ENCODE results near the gene FBRSL1.

Gene FBRSL1

DNA sequence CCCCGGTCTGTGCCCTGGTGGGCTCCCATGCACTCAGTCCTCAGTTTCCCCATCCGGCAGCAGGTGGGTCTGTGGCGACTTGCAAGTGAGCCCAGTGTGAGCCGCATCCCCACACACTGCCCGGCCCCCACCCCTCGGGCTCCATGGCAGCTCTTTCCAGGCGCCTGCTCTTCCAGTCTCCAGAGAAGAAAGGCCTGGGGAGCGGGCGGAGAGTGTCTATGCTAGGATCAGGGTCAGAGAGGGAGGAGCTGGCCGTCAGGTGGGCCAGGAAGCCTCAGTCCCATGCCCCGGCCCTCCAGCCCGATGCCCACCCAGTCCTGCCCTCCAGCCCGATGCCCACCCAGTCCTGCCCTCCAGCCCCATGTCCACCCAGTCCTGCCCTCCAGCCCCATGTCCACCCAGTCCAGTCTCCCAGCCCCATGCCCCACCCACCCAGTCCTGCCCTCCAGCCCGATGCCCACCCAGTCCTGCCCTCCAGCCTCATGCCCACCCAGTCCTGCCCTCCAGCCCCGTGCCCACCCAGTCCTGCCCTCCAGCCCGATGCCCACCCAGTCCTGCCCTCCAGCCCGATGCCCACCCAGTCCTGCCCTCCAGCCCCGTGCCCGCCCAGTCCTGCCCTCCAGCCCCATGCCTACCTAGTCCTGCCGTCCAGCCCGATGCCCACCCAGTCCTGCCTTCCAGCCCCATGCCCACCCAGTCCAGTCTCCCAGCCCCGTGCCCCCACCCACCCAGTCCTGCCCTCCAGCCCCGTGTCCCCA is 49.2 kb downstream of the FBRSL1 start:
- TF ChIP-seq, protein P1, sequence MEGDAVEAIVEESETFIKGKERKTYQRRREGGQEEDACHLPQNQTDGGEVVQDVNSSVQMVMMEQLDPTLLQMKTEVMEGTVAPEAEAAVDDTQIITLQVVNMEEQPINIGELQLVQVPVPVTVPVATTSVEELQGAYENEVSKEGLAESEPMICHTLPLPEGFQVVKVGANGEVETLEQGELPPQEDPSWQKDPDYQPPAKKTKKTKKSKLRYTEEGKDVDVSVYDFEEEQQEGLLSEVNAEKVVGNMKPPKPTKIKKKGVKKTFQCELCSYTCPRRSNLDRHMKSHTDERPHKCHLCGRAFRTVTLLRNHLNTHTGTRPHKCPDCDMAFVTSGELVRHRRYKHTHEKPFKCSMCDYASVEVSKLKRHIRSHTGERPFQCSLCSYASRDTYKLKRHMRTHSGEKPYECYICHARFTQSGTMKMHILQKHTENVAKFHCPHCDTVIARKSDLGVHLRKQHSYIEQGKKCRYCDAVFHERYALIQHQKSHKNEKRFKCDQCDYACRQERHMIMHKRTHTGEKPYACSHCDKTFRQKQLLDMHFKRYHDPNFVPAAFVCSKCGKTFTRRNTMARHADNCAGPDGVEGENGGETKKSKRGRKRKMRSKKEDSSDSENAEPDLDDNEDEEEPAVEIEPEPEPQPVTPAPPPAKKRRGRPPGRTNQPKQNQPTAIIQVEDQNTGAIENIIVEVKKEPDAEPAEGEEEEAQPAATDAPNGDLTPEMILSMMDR (IDR thresholded peaks at IDR 0.05; ENCODE audit: borderline replicate concordance, insufficient read depth, low read depth, low read length): no peak
- no peak overlapping the region for H3K4me3 ChIP-seq (ENCODE audit: low read depth, low read length)

DNA sequence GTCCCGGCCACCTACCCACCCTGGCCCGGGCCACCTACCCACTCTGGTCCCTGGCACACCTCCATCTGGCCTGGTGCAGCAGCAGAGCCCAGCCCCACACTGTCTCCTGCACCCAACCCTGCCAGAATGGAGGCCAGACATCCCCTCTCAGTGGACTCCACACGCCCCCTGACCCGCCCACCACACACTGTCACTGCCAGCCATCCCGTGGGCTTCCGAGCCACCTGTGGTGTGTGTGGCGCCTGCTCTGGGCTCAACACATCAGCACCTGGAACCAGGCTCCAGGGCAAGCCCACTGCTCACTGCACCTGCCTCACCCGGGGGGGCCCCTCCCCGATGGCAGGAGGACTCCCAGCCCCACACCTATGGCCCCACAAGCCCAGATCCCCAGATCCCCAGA is 50.5 kb downstream of the FBRSL1 start:
- no peak overlapping the region for H3K4me3 ChIP-seq (ENCODE audit: low read depth, low read length)
- TF ChIP-seq, protein P1 (IDR thresholded peaks at IDR 0.05; ENCODE audit: borderline replicate concordance, insufficient read depth, low read depth, low read length): no peak

DNA sequence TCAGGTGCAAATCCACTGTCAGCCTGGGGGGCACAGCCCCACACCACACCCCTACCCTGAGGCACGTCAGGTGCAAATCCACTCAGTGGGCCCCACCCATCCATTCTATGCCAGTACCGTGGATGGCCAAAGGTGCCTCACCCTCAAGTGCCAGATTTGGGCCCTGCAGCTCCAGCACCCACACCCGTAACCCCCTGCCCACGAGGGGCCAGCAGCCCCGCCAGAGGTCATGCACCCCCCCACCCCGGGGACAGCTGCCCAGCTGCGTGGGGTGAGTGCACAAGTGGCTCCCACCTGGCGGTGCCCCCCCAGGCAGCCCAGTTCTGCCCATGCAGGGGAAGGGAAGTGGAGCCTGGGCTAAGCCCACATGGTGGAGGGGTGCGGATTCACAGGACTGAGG is 51.2 kb downstream of the FBRSL1 start:
- H3K4me3 ChIP-seq (ENCODE audit: low read depth, low read length): no peak overlapping the region
- TF ChIP-seq, protein P1 (IDR thresholded peaks at IDR 0.05; ENCODE audit: borderline replicate concordance, insufficient read depth, low read depth, low read length): no peak

DNA sequence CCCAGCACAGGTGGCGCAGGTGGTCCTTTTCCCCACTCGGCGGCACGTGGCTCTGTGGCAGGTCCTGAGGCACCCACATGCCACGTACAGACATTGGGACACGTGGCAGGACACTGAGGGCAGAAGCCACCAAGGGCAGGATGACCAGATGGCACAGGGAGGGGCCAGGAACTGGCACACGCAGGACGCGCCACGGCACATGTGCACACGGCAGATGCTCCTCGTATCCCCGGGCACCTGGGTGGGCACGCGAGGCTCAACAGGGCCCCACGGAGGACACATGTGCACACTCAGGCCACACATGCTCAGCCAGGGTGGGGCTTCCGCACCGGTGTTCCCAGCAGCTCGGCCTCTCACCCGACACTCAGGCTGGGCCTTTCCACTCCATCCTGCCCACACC is 52.0 kb downstream of the FBRSL1 start:
- H3K4me3 ChIP-seq (ENCODE audit: low read depth, low read length): no peak overlapping the region
- TF ChIP-seq, protein P1 (IDR thresholded peaks at IDR 0.05; ENCODE audit: borderline replicate concordance, insufficient read depth, low read depth, low read length): no peak

DNA sequence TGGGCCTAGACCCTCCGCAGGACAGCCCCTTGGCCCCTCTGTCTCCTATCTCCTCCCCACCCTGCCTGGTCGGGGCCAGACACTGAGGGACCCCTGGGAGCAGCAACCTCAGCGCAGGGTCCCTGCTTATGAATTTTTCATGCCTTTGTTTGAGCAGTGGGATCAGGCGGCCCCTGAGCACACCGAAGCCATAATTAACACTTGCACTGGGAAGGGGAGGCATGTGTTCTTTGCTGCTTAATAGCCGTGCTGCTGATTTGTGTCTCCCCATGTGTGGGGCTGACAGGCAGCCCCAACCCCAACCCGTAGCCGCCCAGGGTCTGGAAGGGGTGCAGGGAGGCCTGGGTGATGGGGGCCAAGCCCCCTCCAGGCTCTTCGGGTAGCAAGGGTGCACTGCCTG is 52.7 kb downstream of the FBRSL1 start:
- H3K4me3 ChIP-seq (ENCODE audit: low read depth, low read length): no peak overlapping the region

DNA sequence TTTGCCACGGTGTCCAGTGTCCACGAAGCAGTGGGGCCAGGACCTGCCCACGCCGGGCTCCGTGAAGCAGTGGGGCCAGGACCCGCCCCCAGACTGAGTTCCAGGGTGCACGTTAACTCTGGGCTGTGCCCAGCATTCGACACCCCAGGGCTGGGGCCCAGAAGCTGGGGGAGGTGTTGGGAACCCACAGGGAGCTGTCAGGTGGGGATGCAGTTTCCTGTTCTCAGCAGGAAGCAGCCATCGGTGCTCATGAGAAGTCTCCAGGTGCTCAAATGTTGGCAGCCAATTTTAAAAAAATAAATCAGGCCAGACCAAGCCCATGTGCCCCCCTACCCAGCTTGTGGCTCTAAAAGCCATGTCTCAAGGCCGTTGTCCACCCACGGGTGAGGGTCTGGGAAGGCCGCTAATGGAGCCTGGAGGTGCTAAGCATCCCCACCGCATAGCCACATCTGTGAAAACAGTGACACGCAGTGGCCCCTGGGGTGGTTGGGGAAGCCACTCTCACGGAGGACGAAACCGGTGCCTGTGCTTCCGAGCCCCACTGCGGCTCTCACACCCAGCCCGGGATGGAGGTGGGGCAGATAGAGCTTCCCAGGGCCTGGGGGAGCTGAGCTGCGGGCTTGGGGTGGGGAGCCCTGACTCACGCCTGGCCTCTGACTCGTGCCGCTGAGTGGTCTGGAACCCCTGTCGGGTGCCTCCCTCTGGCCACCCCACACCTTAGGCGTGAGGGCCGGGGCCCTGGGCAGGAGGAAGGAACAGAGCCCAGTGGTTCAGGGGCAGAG is 53.5 kb downstream of the FBRSL1 start:
- H3K4me3 ChIP-seq (ENCODE audit: low read depth, low read length): no peak overlapping the region
- TF ChIP-seq, protein P1 (IDR thresholded peaks at IDR 0.05; ENCODE audit: borderline replicate concordance, insufficient read depth, low read depth, low read length): no peak

More for the DNA sequence above, 52.7 kb downstream of the FBRSL1 start:
- TF ChIP-seq, protein P1 (IDR thresholded peaks at IDR 0.05; ENCODE audit: borderline replicate concordance, insufficient read depth, low read depth, low read length): no peak

- H3K4me3 ChIP-seq (ENCODE audit: low read depth, low read length): no peak overlapping the region
- TF ChIP-seq, protein P1 (IDR thresholded peaks at IDR 0.05; ENCODE audit: borderline replicate concordance, insufficient read depth, low read depth, low read length): 0 out of 2 replicates have a peak, but pooled peaks have one; percentile 12
Measured at GRCh38 chr12:132544080-132544397, 54.1 kb downstream of the FBRSL1 start.

Measured in GM12875 (cell line).